DND-41 (cell line): ENCODE measurements around the gene SUMF1.

Experiments used
- CTCF ChIP-seq: IDR thresholded peaks from 2 replicates; pipeline ENCODE4 v1.5.1; 2012; ENCODE audit warnings: borderline replicate concordance, low read length, moderate library complexity, mild to moderate bottlenecking; ENCODE audit not compliant: poor library complexity, severe bottlenecking; ENCODE audit errors: extremely low read depth
- EZH2 ChIP-seq: IDR thresholded peaks from 3 replicates; pipeline ENCODE4 v1.6.1; 2012; ENCODE audit warnings: borderline replicate concordance, low read depth, mild to moderate bottlenecking, moderate library complexity, low read length, inconsistent platforms; ENCODE audit not compliant: severe bottlenecking

GRCh38 chr3:4413467-4413866 lies 53.6 kb downstream of the SUMF1 start:
- no peak for TF ChIP-seq CTCF
- TF ChIP-seq EZH2 = no peak
